ENCODE data around the gene ST6GAL1.

The ST6GAL1 gene

DNA sequence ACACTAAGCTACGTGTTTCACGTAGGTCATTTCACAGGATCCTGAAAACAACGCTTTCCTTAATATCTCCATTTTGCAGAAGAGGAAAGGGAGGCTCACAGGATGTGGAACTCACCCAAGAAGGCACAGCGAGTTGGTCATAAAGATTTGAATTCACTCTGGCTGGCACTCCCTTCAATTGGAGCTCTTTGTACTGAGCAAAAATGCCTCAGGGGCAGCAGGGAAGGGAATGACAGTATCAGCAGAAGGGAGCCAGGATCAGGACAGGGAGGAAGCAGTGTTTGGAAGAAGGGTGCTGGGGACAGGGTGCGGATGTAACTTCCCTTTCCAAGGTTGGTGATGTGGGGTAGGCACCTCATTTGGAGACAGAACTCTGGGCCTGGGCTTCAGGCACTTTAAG, 1.1 kb upstream of the ST6GAL1 start:
- TF ChIP-seq, protein P1, sequence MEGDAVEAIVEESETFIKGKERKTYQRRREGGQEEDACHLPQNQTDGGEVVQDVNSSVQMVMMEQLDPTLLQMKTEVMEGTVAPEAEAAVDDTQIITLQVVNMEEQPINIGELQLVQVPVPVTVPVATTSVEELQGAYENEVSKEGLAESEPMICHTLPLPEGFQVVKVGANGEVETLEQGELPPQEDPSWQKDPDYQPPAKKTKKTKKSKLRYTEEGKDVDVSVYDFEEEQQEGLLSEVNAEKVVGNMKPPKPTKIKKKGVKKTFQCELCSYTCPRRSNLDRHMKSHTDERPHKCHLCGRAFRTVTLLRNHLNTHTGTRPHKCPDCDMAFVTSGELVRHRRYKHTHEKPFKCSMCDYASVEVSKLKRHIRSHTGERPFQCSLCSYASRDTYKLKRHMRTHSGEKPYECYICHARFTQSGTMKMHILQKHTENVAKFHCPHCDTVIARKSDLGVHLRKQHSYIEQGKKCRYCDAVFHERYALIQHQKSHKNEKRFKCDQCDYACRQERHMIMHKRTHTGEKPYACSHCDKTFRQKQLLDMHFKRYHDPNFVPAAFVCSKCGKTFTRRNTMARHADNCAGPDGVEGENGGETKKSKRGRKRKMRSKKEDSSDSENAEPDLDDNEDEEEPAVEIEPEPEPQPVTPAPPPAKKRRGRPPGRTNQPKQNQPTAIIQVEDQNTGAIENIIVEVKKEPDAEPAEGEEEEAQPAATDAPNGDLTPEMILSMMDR (IDR thresholded peaks at IDR 0.05; ENCODE audit: borderline replicate concordance, control extremely low read depth, extremely low read depth, insufficient read depth, missing control alignments), result no peak
- no peak for DNase-seq (ENCODE audit: low spot score)

DNA sequence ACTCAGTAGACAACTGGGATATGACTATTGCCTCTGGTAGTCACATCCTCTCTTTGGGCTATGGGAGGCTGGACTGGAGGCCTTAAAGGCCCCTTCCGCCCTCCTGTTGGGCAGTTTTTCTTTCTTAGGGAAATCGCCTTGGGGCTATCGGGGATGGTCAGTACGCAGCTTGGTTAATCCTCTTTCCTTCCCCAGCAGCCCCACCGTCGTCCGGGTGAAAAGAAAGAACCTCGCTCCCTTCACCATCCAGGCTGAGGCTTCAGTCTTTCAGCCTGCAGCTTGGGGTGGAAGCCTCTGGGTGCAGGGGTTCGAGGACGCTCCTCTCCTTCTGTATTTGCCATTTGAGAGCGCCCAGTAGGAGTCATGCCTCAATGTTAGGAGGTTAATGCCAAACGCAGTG, 641 bp upstream of the ST6GAL1 start:
- in situ Hi-C loops (cut with MboI; ENCODE audit: low sequenced_read_pairs, unreplicated experiment), result no loop called here
- TF ChIP-seq, protein P1 (IDR thresholded peaks at IDR 0.05; ENCODE audit: borderline replicate concordance, control extremely low read depth, extremely low read depth, insufficient read depth, missing control alignments), result no peak
- DNase-seq (ENCODE audit: low spot score), result no peak

More for the DNA sequence above, 1.1 kb upstream of the ST6GAL1 start:
- in situ Hi-C loops (cut with MboI; ENCODE audit: low sequenced_read_pairs, unreplicated experiment), result no loop called here

DNA sequence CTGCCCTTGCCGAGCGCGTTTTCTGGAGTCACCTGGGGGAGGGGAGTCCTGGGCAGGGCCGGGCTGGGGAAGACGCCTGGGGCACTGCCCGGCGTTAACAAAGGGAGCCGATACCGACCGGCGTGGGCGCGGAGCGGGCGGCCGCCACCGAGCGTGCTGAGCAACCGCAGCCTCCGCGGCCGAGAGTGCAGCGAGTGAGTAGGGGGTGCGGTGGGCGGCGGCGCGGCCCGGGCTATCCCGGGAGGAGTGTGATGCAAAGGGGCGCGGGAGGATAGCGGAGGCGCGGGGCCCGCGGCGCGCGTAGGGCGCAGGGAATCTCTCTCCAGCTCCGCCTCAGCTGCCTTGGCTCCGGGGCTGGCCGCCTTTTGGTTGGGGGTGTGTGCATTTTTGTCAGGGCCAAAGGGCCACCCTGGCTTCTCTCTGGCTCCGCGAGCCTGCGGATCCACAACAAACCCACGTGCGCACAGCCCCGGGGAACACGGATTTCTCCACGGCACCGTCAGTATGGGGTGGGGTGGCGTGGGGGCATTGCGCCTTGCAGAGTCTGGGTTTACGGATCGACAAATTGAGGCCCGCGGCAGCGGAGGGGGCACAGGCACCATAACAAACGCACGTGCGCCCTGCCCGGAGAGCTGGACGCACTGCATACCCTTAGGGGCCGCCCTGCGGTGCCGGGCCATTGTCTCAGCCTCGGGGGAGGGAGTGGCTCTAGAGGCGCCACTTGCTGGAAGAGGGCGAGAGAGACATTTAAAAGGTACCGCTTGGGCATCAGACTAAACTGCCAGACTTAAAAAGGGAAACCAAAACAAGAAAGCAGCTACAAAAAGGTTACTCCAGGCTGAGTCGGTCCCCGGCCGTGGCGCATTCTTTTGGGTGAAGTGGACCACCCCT, 560 bp downstream of the ST6GAL1 start:
- TF ChIP-seq, protein P1 (IDR thresholded peaks at IDR 0.05; ENCODE audit: borderline replicate concordance, control extremely low read depth, extremely low read depth, insufficient read depth, missing control alignments), result peak; percentile 25
- peak; percentile 81 for DNase-seq (ENCODE audit: low spot score)
- in situ Hi-C loops (cut with MboI; ENCODE audit: low sequenced_read_pairs, unreplicated experiment), result no loop called here

DNA sequence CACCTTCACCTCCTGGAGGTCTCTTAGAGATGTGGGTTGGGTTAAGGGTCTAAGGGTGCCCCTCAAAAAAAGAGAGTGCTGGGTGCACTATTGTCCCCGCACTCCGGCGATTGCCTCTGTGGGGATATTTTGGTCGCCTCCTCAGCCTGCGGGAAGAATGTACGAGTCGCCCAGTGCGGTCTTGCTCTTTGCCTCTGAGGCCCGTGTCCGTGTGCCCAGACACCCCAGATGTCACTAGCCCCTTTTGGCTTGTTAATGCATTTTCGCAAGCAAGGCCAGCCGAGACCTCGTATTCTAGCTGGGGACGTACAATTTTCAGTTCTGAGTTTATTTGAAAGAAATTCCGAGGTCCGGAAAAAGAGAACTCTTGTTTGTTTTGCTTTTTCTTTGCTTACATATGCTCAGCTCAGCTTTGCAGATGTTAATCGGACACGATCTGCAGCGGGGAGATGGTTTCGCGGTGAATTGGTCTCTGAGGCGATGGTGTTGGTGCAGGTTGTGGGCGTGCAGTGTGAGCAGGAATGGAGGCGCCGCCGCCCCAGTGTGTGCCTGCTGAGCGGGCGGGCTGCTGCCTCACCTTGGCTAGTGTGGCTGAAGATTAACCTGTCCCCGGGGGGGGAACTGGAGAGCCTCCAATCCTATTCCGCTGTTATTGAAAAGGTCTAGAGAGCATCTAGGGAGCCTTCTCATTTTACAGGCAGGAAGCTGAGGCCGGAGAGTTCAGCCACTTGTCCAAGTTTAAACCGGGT, 1.4 kb downstream of the ST6GAL1 start:
- TF ChIP-seq, protein P1 (IDR thresholded peaks at IDR 0.05; ENCODE audit: borderline replicate concordance, control extremely low read depth, extremely low read depth, insufficient read depth, missing control alignments), result no peak
- peak; percentile 64 for DNase-seq (ENCODE audit: low spot score)
- in situ Hi-C loops (cut with MboI; ENCODE audit: low sequenced_read_pairs, unreplicated experiment), result no loop called here

DNA sequence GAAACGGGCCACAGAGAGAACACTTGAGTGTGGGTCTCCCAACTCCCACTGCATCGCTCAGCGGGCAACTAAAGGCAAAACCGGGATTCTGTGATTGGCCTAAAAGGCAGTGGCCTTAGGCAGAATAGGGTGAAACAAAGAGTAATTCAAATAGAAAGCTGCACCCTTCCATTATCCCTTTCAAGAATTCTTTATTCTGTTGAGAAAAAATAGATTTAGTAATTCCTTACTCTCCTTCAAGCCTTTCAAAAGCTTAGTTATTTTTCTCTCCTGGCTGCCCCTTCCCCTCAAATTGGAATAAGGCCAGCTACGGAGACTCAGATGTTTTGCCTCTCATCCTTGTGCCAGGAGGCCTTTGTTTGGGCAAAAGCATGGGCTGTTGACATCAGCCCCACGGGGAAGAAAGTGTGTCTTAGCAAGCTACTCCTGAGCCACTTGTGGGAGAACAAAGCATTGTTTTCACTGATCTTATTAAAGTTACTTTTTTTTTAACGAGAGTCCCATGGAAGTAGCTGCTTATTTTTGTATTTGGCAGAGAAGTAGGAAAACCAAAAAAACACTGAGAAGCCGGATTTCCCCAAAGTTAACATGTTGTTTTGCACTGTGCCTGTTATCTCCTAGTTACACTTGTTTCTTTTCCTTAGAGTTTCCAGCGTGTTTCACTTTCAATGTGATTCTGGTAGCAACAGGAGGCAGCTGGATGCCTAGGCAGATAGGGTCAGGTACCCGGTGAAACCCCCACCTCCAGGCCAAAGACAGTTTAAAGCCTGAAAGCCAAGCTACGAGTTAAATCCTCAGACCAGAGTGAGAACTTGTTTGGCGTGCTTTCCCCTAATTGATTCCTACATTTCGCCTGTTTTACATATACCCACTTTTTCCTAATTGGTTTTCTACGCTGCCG, 2.2 kb downstream of the ST6GAL1 start:
- in situ Hi-C loops (cut with MboI; ENCODE audit: low sequenced_read_pairs, unreplicated experiment), result no loop called here
- no peak for DNase-seq (ENCODE audit: low spot score)
- TF ChIP-seq, protein P1 (IDR thresholded peaks at IDR 0.05; ENCODE audit: borderline replicate concordance, control extremely low read depth, extremely low read depth, insufficient read depth, missing control alignments), result no peak

DNA sequence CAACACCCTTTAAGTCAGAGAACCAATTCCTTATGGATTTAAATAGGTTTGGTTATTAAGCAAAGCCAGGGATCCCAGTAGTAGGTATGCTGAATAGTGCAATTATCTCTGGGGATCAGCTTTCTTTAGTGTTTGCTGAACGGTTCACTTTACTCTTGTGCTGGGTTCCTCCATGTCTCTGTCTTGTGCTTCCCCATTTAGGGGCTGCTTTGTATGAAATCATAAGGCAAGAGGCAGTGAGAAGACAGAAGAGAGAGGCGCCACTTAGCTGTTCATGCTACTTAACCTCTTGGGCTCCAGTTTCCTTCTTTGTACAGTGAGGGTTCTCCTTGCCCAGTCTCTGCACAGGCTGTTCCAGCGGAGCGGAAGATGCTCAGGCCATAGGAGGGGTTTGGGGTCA, 3.5 kb downstream of the ST6GAL1 start:
- no peak for DNase-seq (ENCODE audit: low spot score)
- TF ChIP-seq, protein P1 (IDR thresholded peaks at IDR 0.05; ENCODE audit: borderline replicate concordance, control extremely low read depth, extremely low read depth, insufficient read depth, missing control alignments), result no peak
- in situ Hi-C loops (cut with MboI; ENCODE audit: low sequenced_read_pairs, unreplicated experiment), result no loop called here
